Chondrocyte (in vitro differentiated cells): Measurements from ENCODE around the gene SUPT7L. TPM values are rescaled to one million over a fixed set of nuclear protein-coding genes. Genes with fewer than 3 reads are reported as not detected.

Source experiments
- DNase-seq: peaks from one replicate; pipeline ENCODE4 v3.0.0; 2021; ENCODE audit warnings: mixed read lengths, low spot score
- H3K27ac Mint-ChIP-seq: one replicate; pipeline ENCODE4 v1.8.0; 2021; ENCODE audit warnings: mild to moderate bottlenecking, moderate library complexity, mixed read lengths; ENCODE audit not compliant: unreplicated experiment
- H3K27me3 Mint-ChIP-seq: 2 replicates; pipeline ENCODE4 v1.8.0; 2021; ENCODE audit warnings: low read depth, mixed read lengths
- H3K36me3 Mint-ChIP-seq: 2 replicates; pipeline ENCODE4 v1.8.0; 2021; ENCODE audit warnings: low read depth, mixed read lengths
- H3K4me1 Mint-ChIP-seq: 2 replicates; pipeline ENCODE4 v1.8.0; 2021; ENCODE audit warnings: low read depth, mild to moderate bottlenecking, mixed read lengths
- H3K4me3 Mint-ChIP-seq: one replicate; pipeline ENCODE4 v1.8.0; 2021; ENCODE audit warnings: mild to moderate bottlenecking, moderate library complexity, mixed read lengths; ENCODE audit not compliant: unreplicated experiment
- H3K9me3 Mint-ChIP-seq: 2 replicates; pipeline ENCODE4 v1.8.0; 2021; ENCODE audit warnings: low read depth, mixed read lengths
- CTCF ChIP-seq: fragments of 200-600 bp; sonication (generic); IDR thresholded peaks from 2 replicates; pipeline ENCODE4 v1.5.0; 2021; ENCODE audit warnings: antibody characterized with exemption, mild to moderate bottlenecking, moderate library complexity
- total RNA-seq: library from RNA; stranded (reverse); gene quantifications from 3 replicates; pipeline ENCODE4 v1.2.1, GENCODE V29; 2021

The SUPT7L gene
- total RNA-seq, 1 donor from 2014 or later = 30.7 TPM

DNA sequence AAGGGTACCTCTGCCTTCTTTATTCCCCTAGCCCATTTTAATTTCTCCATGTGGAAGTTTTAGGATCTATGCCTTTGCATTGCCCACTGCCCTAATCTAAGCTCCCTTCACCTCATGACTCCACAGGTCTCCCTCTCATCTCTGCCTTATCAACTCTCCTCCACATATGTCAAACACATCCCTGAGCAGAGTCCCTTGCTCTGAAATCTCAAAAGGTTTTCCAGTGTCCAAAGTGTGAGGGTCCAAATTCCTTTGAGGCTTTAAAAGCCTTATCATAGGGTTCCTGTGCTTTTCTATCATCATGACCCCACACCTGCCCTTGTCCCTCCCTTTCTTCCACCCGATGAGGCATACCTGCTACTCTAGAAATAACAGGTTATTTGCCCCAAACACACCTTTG is 38.9 kb upstream of the SUPT7L start:
- Mint-ChIP-seq H3K27me3 (no peaks in the 10 kb centered on the region), H3K27ac (peak overlapping the region; percentile 70), H3K9me3 (no peaks in the 10 kb centered on the region), H3K4me1 (peaks cover 65% of the 10 kb centered on the region), H3K4me3 (no peak overlapping the region), H3K36me3 (peaks cover 4% of the 10 kb centered on the region)
- TF ChIP-seq CTCF = no peak
- no peak for DNase-seq

DNA sequence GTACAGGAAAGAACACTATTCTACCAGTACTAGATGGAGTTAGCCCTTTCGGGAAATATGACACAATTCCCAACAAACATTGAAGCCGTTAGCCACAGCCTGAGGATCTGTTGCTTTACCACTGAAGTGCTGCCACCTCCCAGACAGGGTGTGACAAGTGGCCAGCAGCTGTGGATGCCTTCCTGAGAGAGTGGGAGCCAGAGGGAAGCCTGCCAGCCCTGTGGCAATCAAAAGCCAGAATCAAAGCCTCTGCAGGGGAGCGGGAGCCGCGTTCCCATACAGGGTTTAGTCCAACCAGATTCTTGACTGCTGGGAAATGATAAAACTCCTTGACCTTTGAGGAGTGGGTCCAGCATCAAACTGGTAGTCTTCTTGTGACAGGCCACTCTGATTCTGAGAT is 38.3 kb upstream of the SUPT7L start:
- no peaks in the 10 kb centered on the region for H3K9me3 Mint-ChIP-seq
- no peak for DNase-seq
- no peaks in the 10 kb centered on the region for H3K27me3 Mint-ChIP-seq
- no peak overlapping the region for H3K4me3 Mint-ChIP-seq
- H3K4me1 Mint-ChIP-seq = peaks cover 59% of the 10 kb centered on the region
- peaks cover 4% of the 10 kb centered on the region for H3K36me3 Mint-ChIP-seq
- H3K27ac Mint-ChIP-seq = peak overlapping the region; percentile 70
- no peak for TF ChIP-seq CTCF

DNA sequence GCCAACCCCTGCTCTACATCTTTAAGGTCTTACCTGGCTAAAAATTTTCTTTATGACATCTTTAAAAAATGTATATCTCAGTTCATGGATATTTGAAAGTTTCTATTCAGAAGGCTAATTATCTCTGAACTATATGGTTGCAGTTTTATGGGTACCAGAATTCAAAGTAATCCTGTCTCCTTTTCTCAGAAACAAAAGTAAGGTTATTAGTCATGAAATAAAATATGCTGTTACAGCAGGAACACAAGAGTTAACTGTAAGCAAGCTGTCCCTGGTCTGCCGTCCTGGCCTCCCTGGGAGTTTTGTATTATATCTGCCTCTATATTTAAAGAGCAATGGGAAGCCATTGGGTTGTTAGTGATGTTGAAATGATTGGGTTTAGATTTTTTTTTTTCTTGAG is 34.2 kb upstream of the SUPT7L start:
- H3K4me1 Mint-ChIP-seq = peaks cover 19% of the 10 kb centered on the region
- H3K27me3 Mint-ChIP-seq = no peaks in the 10 kb centered on the region
- H3K27ac Mint-ChIP-seq = no peak overlapping the region
- no peak overlapping the region for H3K4me3 Mint-ChIP-seq
- DNase-seq = no peak
- no peaks in the 10 kb centered on the region for H3K9me3 Mint-ChIP-seq
- no peak for TF ChIP-seq CTCF
- H3K36me3 Mint-ChIP-seq = peaks cover 19% of the 10 kb centered on the region

- H3K4me3 Mint-ChIP-seq = no peak overlapping the region
- H3K4me1 Mint-ChIP-seq = no peaks in the 10 kb centered on the region
- H3K9me3 Mint-ChIP-seq = no peaks in the 10 kb centered on the region
- H3K27me3 Mint-ChIP-seq = no peaks in the 10 kb centered on the region
- peaks cover 22% of the 10 kb centered on the region for H3K36me3 Mint-ChIP-seq
- no peak overlapping the region for H3K27ac Mint-ChIP-seq
- TF ChIP-seq CTCF = no peak
- DNase-seq = no peak
These were observed 26.6 kb upstream of the SUPT7L start for GRCh38 chr2:27690052-27690451.

DNA sequence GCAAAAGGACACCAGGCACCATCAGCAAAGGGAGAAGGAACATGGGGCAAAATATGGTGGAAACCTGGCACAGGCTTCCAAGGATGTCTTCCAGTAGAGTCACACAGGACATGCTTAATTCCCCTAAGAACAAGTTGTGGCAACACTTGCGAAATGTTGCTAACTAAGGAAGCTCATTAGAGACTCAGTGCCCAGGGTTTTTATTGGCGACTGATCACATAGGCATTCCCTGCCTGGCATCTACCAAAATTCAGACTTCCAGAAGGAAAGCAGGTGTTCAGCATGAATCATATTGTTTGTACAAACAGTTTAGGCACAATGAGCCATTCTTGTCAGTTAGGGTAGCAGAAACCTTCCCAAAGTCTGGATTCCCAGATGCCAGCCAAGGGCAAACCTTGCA is 26.0 kb upstream of the SUPT7L start:
- Mint-ChIP-seq H3K36me3 (peaks cover 26% of the 10 kb centered on the region), H3K4me3 (no peak overlapping the region), H3K27me3 (no peaks in the 10 kb centered on the region), H3K27ac (no peak overlapping the region), H3K4me1 (no peaks in the 10 kb centered on the region), H3K9me3 (no peaks in the 10 kb centered on the region)
- TF ChIP-seq CTCF = no peak
- DNase-seq = no peak
